GM04503 (cell line): ENCODE data around the gene PRR33.

ENCODE experiments used
- DNase-seq: peaks from one replicate; pipeline ENCODE4 v3.0.0-alpha.2; 2012; ENCODE audit warnings: low read depth

The PRR33 gene

GRCh38 chr11:1862588-1863351 is 28.9 kb downstream of the PRR33 start:
- no peak for DNase-seq

GRCh38 chr11:1861435-1862411 is 30.0 kb downstream of the PRR33 start:
- DNase-seq: no peak

- no peak for DNase-seq
Measured at GRCh38 chr11:1860108-1860507, 31.6 kb downstream of the PRR33 start.

- no peak for DNase-seq
Measured at GRCh38 chr11:1859004-1859403, 32.7 kb downstream of the PRR33 start.

- DNase-seq: no peak
Measured at GRCh38 chr11:1858576-1858975, 33.1 kb downstream of the PRR33 start.

GRCh38 chr11:1858154-1858553 is 33.5 kb downstream of the PRR33 start:
- DNase-seq: no peak

GRCh38 chr11:1857064-1857463 is 34.6 kb downstream of the PRR33 start:
- no peak for DNase-seq

GRCh38 chr11:1856306-1857005 is 35.2 kb downstream of the PRR33 start:
- DNase-seq: no peak

- DNase-seq: no peak
Measured at GRCh38 chr11:1855886-1856265, 35.8 kb downstream of the PRR33 start.

- DNase-seq: no peak
Measured at GRCh38 chr11:1854949-1855885, 36.5 kb downstream of the PRR33 start.

GRCh38 chr11:1854132-1854948 is 37.4 kb downstream of the PRR33 start:
- no peak for DNase-seq

GRCh38 chr11:1853376-1854131 is 38.1 kb downstream of the PRR33 start:
- no peak for DNase-seq

- DNase-seq: no peak
Measured at GRCh38 chr11:1852877-1853276, 38.8 kb downstream of the PRR33 start, which contains the start of gene LSP1. Gene LSP1 (plus strand): TSS chr11:1853084. CDS start chr11:1853145, 61 bp downstream.

- DNase-seq: no peak
Measured at GRCh38 chr11:1852271-1852876, 39.3 kb downstream of the PRR33 start.

- no peak for DNase-seq
Measured at GRCh38 chr11:1851468-1852180, 40.1 kb downstream of the PRR33 start.

GRCh38 chr11:1848640-1849430 is 42.9 kb downstream of the PRR33 start:
- DNase-seq: no peak

GRCh38 chr11:1847926-1848639 is 43.6 kb downstream of the PRR33 start:
- DNase-seq: no peak
